ENCODE data around the gene TIAM2.
"Not testable (repeated sequence)": the region's sequence is repeated elsewhere in the genome, so short reads cannot be mapped to it uniquely, and the experiment has no call there.

Gene TIAM2

DNA sequence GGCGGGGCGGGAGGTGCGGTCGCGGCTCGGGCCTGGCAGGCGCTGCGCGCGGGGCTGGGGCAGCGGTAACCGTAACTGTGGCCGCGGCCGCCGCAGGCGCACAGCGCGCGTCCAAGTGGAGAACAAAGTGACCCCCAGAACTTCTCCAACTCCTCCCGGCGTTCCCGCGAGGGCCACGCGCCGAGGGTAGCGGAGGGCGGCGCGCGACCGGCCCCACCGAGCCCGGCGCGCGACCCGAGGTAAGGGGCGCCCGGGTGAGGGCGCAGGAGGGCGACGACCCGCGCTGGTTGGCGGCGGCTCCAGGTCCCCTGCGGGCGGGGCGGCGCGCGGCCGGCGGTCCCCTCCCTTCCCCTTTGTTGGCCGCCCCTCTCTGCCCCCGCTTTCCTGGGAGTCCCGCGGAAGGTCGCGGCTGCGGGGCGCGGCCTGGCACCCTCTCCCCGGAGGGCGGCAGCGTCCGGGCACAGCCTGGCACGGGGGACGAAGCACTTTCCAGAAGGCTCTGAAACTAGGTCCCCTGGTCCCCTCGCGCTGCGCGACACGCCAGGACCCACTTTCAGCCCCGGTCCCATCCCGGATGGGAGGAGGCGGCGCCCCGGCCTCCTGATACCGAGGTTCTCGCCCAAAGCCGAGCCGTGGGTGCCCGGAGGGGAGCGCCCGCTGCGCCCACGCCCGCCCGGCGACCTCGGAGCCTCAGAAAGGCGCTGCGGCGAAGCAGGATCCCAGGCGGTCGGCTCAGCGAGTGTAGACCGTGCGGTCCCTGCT, at the start of gene TIAM2:
TSS of gene TIAM2 (plus strand) at position 62 of the 762 bp plus-strand sequence. CDS start 133,909 bp downstream, outside the sequence.
- no peak for FAIRE-seq

DNA sequence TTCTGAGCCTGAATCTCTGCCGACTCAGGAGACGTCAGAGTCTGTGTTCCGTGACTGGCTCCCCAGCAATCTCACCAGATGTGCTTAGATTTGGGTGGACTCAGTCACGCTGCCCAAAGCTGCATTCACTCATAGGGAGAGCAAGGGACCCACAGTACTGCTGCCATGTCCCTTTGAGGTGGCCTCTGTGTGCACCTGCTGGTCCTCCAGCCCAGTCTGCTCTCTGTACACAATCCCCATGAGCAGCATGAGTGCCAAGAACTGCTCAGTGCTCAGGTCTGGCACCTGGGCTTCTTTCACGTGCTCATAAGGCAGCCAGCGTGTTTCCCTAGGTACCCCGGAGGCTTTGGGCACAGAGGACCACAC, 44.2 kb upstream of the TIAM2 start:
- FAIRE-seq: no peak

DNA sequence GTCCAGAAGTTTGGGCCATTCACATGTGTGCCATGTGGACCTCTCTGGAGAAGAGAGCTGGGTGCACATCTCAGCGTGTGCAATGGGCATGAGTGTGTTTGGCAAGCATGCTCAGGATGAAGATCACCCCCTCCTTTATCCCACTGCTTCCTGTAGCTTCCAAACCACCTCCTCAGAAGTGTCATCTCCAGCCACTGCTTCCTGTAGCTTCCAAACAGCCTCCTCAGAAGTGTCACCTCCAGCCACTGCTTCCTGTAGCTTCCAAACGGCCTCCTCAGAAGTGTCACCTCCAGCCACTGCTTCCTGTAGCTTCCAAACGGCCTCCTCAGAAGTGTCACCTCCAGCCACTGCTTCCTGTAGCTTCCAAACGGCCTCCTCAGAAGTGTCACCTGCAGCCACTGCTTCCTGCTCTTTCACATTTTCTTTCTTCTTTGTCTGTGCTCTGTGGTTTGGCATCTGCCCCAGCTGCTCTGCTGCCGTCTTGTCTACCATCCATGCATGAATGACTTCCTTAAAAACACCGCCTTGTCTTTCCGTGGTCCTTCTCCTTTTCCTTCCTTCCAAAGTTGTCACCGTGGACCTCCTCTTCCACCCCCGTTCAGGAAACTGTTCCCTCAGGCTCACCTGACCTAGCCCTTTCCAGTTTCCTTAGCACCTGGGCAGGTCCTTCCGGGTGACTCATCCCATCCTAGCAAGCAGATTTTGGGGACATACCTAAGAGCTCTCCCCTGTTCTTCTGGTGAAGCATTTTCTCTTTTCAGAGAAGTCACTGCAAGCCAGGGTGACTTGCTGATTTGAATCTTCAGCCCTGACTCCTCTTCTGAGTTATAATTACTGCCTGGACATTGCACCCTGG, 43.5 kb upstream of the TIAM2 start:
- FAIRE-seq: no peak

DNA sequence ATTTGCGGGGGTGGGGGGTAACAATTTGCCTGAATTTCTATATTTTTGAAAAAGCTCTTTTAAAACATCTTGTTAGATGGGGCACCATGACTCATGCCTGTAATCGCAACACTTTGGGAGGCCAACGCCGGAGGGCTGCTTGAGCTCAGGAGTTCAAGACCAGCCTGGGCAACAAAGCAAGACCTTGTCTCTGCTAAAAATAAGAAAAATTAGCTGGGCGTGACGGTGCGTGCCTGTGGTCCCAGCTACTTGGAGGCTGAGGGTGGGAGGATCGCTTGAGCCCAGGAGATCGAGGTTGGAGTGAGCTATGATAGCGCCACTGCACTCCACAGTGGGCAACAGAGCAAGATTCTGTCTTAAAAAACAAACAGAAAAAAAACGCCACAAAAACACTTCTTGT, 41.5 kb upstream of the TIAM2 start:
- no peak for FAIRE-seq

DNA sequence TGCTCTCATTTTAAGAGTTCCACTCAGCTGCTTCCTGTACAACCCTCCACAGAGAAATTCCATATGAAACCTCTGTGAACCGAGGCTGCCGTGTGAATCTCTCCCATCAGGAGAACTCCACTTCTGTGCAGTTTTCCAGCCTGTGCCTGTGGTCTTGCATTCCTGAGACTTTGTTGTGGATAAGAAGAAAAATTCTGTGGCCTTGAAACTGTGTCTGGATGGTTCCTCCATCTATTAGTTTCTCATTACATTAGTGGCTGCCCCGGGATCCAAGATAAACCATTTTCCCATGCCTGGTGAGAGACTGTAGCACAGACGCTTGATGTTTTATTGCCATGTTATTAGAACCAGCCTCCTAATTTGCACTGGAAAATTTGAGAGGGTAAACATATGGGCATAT, 40.8 kb upstream of the TIAM2 start:
- no peak for FAIRE-seq

DNA sequence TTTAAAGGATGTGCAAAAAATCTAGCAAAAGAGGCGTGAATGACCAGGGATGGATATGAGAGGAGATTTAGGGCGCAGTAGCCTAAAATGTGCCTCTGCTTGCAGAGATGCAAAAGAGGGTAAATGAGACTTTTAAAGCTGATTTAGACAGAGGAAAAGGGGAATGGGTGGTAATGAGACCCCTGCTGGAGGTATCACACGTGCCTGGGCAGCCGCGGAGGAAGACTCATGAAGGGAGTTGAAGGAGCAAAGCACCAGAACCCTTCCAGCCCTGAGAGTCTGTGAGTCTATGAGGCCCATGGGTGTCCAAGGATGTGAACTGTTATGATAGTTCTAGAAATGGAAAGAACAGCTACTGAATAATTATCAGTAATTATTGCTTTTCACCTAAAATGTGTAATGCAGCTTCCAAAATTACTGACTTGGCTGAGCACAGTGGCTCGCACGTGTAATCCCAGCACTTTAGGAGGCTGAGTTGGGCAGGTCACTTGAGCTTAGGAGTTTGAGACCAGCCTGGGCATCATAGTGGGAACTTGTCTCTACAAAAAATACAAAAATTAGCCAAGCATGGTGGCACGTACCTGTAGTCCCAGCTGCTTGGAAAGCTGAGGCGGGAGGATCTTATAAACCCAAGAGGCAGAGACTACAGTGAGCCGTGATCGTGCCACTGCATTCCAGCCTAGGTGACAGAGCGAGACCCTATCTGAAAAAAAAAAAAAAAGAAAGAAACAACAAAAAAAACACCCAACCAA, 38.2 kb upstream of the TIAM2 start:
- FAIRE-seq: no peak

DNA sequence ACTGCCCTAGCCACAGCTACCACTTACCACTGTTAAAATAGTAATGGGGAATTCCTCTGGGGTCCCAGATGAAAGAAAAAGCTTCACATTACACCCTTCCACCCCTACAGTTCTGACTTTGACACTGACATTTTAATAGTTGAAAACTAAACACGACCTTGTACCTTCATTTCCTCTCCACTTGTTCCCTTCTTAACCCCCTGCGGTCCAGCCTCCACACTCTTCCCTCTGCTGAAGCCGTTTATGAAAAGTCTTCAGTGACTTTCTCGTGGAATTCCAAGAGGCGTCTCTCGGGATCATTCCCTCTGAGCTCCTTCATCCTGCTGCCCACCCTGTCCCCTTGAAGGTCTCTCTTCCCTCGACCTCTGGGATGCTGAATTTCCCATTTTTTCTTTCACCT, 36.6 kb upstream of the TIAM2 start:
- FAIRE-seq: no peak

DNA sequence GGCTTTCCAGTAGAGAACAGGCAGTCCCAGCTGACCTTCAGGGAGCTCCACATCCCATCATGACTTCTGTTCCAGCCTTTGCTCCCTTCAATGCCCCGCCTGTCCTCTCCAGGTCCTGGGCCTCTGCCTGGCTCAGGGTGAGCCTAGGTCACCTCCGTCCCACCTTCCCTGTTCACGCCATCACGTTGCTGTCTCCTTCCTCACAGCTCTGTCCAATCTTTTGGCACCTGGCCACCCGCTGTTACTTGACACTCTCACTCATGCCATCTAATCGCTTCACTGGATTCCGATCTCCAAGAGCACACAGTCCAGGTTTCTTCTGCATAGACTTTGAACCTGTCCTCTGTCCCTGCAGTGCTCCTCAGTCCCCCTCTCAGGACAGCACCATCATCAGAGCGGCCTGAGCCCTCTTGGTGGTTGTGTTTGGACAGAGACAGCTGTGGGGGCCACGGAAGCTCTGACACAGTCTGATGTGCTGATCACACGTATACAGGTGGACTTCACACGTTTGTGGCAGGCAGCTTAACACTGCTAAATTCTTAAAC, 34.7 kb upstream of the TIAM2 start:
- FAIRE-seq: no peak

DNA sequence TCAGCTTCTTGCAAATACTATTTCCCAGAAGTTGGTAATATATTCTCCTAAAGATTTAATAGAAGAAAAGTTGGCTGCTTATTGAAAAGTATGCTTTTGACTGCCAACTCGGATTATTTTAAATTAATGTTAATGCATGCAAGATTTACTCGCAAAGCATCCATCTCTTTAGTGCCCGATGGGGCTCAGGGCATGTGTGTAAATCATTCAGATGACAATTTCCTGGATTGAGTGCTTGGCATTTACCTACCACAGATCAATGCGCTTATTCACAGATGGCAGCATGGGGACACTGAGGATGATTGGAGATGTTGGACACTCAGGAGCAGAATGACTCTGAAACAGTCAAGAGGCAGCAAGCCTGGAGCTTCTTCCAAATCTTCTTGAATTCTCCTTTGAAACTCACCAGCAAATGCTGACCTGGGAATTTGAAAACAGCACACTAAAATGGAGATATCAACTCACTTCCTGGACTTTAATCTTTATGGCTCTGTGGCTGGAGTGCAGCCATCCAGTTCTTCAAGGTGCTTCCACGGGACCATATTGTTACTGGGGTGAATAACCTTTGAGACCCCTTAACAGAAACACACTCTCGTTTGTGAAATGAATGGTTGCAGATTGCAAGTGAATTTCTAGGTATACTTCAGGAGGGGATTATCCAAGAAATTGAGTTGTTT, 34.1 kb upstream of the TIAM2 start:
- FAIRE-seq: no peak

DNA sequence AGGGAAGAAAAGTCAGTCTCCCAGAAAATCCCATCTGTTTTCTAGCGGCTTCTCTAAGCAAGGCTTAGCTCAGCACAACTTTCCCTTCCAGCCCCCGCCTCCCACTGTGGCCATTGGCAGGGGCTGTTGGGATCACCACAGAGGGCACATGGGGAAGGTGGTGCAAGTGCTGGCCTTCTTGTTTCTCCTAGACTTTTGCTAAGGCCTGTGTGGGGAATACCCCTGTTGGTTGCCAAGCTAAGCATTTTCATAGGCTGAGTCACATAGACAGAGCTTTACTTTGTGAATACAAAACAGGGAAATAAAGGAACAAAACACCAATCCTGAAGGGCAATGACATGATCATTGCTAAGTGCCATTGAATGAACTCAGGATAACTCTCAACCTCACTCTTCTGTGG, 32.4 kb upstream of the TIAM2 start:
- FAIRE-seq: no peak

DNA sequence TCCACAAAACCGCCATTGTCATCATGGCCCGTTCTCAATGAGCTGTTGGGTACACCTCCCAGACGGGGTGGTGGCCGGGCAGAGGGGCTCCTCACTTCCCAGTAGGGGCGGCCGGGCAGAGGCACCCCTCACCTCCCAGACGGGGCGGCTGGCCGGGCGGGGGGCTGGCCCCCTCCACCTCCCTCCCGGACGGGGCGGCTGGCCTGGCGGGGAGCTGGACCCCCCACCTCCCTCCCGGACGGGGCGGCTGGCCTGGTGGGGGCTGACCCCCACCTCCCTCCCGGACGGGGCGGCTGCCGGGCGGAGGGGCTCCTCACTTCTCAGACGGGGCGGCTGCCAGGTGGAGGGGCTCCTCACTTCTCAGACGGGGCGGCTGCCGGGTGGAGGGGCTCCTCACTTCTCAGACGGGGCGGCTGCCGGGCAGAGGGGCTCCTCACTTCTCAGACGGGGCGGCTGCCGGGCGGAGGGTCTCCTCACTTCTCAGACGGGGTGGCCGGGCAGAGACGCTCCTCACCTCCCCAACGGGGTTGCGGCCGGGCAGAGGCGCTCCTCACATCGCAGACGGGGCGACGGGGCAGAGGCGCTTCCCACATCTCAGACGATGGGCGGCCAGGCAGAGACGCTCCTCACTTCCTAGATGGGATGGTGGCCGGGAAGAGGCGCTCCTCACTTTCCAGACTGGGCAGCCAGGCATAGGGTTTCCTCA, 28.9 kb upstream of the TIAM2 start:
- FAIRE-seq: not testable (repeated sequence)

DNA sequence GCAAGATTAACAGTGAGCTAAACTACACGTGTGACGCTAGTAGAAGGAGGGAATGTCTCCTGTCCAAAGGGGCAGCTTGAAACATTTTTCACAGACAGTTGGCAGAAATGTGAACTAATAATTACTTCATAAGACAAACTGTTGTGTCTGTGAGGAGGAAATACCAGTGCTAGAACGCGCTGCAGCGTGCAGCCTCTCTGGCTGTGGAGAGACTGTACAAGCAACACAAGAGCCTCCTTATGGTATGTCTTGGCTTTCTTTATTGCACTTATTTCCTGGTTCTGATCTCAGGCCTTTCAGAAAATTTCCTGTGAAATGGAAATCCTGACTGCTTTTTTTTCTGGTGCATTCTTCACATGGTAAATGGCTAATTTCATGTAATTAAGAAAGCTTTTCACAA, 25.3 kb upstream of the TIAM2 start:
- no peak for FAIRE-seq

DNA sequence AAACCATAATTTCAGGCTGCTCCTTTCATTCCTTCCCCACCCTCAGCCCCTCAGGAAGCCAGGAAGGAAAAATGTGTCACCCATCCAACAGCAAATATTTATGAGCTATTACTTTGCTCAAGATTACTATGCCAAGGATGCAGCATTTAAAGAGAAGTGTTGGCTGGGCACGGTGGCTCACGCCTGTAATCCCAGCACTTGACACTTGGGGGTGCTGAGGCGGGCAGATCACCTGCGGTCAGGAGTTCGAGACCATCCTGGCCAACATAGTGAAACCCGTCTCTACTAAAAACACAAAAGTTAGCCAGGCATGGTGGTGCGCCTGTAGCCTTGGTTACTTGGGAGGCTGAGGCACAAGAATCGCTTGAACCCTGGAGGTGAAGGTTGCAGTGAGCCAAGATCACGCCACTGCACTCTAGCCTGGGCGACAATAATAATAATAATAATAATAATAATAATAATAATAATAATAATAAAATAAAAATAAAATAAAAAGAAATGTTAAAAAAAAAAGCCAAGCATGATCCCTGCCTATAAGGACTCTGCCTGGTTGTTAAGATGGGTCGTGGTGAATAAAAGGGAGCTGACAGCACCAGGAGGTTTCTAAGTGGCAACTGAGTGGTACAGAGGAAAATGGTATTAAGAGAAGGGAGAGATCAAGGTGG, 20.5 kb upstream of the TIAM2 start:
- no peak for FAIRE-seq

DNA sequence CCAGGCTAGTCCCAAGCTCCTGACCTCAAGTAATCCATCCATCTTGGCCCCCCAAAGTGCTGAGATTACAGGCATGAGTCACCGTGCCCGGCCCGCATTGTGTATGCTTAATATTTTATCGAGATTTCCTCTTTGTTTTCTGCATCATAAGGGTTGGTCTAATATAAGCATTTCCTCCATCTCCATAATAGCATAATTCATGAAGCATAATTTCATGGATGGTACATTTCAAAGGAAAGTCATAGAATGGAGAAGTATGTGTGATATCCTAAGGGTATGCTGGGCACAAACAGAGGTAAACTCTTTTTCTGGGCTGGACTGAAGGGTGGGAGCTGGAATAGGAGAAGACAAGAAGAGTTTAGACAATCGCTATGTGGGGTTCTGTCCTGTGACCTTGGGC, 17.5 kb upstream of the TIAM2 start:
- no peak for FAIRE-seq

DNA sequence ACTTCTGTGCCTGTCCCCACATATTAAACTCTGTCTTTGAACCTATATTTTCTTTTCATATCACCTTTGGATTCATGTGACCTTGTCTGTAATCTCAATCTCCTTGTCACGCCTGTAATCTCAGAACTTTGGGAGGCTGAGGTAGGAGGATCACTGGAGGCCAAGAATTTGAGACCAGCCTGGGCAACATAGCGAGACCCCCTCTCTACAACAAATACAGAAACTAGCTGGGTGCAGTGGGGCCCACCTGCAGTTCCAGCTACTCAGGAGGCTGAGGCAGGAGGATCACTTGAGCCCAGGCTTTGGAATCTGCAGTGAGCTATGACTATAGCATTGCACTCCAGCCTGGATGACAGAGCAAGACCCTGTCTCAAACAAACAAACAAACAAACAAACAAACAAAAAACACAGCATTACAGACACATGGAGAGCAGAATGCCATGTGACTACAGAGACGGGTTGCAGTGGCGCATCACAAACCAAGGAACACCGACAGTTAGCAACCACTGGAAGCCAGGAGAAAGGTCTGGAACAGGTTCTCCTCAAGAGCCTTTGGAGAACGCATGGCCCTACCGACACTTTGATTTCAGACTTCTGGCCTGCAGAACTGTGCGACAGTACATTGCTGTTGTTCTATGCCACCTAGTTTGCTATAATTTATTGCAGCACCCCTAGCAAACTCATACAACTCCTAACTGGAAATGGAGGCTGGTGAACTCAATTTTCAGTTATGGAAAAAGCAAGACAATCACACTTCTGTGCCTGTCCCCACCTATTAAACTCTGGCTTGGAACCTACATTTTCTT, 14.6 kb upstream of the TIAM2 start:
- FAIRE-seq: no peak

DNA sequence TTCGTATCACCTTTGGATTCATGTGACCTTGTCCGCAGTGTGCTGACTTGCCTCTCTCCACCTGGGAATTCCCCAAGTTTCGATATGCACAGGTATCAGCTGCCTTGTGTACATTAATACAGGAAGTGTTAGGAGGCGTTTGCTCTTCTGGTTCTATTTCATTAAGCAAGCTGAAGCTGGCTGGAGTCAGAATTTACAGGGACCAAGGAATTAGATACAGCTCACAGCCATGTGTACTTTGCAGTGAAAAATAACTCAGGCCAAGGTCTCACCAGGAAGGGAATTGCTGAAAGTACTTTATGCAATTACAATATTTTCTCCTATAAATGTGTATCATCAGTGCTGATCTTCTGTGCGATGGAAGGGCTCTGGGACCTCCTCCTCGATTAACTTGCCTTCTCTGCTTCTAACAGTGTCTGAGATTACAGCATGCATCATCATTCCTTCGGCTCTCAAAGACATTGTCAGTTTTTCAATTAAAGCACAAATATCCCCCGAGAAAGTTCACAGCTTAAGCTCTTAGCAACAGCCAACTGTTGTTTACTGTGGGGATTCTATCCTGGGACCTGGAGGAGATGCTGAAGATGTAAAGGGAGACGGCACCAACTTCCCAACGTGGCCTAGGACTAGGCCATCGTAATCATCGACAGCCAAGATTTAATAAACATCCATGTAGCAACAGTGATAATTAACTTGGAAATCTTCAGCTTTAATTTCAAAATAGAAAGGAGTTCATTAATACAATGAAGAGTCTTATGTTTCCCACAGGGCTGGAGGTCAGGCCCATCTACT, 13.8 kb upstream of the TIAM2 start:
- no peak for FAIRE-seq

DNA sequence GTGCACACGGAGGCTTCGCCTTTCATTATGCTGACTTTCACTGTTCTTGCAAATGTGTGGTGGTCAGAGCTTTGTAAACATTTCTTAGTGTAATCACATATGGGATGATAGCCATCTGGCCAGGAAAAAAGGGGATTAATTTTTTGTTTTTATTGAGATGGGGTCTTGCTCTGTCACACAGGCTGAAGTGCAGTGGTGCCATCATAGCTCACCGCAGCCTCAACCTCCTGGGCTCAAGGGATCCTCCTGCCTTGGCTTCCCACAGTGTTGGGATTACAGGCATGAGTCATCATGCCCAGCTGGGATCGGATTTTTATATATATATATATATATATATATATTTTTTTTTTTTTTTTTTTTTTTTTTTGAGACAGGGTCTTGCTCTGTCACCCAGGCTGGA, 11.0 kb upstream of the TIAM2 start:
- FAIRE-seq: no peak

DNA sequence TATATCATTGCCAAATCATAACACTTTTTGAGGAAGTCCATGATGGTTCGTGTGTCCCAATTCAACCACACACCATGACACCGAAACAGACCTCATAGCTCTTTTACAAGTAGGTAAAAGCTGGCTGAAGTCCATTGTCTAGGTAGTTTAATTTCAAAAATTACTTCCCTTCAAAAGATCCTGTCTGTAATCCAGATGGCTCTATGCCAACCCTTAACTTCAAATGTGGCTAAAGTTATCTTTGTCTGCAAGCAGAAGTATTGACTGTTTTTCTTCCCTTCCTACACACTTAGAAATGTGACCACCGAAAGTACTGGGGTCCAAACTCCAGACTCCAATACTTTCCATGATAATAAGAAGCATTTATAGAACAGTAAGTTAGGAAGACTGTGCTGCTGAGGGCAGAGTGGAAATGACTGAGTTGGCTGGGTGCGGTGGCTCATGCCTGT, 8.3 kb upstream of the TIAM2 start:
- FAIRE-seq: no peak

DNA sequence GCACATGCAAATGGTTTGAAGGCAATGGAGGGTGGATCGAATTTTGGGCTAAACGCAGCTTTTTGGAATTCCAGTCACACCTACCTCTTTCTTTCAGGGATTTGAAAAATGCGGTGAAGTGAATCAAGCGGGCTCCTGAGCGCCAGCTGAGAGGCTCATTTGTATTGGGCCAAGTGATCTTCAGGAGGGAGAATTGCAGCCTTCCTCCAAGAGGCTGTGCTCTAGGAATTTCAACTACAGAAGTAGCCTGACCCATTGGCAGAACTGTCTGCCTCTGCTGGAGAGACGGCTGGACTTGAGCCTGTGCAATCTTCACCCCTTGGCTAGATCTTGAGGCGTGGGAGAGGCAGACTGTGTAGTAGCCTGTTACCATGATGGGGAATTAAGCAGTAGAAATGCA, 5.7 kb upstream of the TIAM2 start:
- FAIRE-seq: no peak

DNA sequence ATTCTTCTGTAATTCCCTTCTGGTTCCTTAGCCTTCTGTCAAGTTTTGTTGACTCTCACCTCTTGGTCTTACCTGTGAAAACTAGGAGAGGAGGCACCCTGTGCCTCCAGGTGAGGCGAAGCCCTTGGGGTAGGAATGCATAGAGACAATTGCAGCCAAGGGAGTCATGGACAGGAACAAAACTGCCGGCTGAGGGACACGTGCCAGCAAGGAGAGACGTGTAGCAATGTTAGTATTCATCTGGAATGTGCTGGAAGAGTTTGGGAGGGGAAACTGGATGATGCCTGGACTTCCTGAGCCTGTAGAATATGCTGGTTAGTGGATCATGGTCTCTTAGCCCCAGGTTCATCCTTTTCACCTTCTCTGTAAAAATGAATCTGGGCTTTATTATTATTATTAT, 3.9 kb upstream of the TIAM2 start:
- no peak for FAIRE-seq

Measured in A204.1 (cell line).